GM18498 (cell line): ENCODE measurements around the gene TCF7L1.
A peak's percentile ranks its signal among the peaks of the same experiment; 100 is the strongest.
"Not testable (repeated sequence)": the region's sequence is repeated elsewhere in the genome, so short reads cannot be mapped to it uniquely, and the experiment has no call there.

Experiments used
- ATAC-seq: cut with Tn5 transposase; IDR thresholded peaks from one replicate; pipeline ENCODE4 v1.9.1; 2021; ENCODE audit warnings: mild to moderate bottlenecking, moderate library complexity; ENCODE audit not compliant: unreplicated experiment

TCF7L1 gene

DNA sequence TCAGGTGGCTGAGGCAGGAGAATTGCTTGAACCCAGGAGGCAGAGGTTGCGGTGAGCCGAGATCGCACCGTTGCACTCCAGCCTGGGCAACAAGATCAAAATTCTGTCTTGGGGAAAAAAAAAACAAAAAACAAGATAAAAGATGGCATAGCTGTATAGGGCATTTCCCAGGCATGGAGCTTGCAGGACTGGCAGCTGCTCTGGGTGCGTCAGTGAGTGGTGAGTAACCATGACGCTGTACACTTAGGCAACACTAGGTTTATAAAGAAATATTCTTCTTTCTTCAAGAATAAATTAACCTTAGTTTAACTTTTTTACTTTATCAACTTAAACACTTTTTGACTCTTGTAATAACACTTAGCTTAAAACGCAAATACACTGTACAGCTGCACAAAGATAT is 179.2 kb downstream of the TCF7L1 start:
- ATAC-seq, result no peak

GRCh38 chr2:85314884-85315242 is 181.7 kb downstream of the TCF7L1 start:
- ATAC-seq, result no peak

DNA sequence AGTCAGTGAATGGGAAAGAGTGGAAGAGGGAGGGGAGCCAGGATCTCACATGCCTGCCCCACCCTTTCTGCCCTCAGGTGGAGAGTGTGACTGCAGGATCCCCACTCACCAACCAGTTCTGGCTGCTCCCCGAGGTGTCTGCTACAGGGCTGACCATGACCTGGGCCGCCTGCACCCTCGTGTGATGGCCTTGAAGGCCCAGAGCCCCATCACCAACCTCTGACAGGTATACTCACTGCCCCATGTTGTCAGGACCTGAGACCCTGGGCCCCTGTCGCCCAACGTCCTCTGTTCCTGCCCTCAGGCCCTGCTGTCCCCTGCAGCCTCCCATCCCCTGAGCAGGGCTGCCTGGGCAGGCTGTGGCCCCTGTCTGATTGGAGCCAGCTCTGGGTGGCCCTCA is 182.7 kb downstream of the TCF7L1 start:
- ATAC-seq, result not testable (repeated sequence)

DNA sequence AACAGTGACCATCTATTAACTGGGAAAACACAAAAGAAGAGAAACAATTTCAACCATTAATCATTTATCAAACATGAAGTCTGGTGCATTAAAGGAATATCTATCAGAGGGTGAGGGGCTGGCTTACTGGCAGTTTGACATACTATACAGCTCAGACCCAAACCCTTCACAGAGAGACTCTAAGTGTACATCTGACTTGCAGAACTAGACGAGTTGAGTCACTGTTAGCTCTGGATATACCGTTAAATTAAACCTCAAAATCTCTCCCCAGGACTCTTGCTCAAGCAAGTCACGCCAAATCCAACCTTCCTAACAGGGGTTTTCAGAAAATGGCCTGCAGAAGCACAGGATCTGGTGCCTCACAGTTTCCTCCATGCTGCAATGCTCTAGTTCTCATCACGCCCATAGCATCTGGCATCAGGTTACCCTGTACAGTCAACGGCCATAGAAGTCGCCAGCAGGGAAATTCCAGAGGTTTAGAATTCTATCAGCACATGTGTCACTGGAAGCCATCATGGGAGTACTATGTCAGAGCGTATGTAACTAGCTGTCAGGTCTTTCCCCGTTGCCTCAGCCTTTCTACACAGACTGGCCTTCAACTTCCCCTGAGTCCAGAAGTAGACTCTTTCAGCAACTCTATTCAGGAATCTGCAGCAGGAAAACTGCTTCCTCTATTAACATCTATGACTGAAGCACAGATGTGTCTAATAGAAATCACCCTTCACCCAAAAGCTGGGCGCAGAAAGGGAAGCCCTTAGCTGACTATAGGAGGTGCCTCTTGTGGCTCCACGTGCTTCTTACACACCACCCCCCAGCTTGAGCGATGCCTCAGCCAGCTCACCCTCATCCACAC is 185.3 kb downstream of the TCF7L1 start:
- peak; percentile 43 for ATAC-seq

GRCh38 chr2:85319796-85320195 is 186.6 kb downstream of the TCF7L1 start:
- no peak for ATAC-seq

DNA sequence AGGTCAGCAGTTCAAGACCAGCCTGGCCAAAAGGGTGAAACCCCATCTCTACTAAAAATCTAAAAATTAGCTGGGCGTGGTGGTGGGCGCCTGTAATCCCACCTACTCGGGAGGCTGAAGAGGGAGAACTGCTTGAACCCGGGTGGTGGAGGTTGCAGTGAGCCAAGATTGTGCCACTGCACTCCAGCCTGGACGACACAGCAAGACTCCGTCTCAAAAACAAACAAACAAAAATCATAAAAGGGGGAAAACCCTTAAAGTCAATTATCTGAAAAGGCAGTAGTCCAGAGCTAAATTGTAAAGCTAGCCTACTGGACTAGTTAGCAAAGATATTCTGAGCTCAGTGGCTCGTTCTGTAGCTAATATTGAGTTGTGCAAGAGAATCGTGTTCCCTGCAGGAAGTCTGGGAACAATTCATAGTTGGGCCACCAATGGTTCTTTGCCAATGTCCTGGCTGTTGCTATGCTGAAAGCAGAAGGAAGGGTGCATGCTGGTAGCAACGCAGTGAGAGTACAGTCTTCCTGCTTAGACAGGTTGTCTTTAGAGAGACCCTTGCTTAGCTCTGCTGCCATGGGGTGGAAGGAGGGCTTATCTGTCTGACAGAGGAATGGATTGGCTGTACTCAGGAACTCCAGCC is 190.3 kb downstream of the TCF7L1 start:
- ATAC-seq, result no peak

GRCh38 chr2:85323988-85324367 is 190.8 kb downstream of the TCF7L1 start:
- ATAC-seq, result not testable (repeated sequence)

GRCh38 chr2:85324639-85325465 is 191.7 kb downstream of the TCF7L1 start:
- ATAC-seq, result no peak

DNA sequence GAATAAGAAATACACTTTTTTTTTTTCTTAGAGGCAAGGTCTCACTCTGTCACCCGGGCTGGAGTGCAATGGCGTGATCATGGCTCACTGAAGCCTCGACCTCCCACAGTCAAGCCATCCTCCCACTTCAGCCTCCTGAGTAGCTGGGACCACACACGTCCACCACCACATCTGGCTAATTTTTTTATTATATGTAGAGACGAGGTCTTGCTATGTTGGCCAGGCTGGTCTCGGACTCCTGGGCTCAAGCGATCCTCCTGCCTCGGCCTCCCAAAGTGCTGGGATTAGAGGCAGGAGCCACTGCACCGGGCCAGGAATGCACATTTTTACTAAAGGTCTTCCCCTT is 192.2 kb downstream of the TCF7L1 start:
- no peak for ATAC-seq

- ATAC-seq, result peak; percentile 42
Measured at GRCh38 chr2:85326406-85327159, 193.4 kb downstream of the TCF7L1 start.

GRCh38 chr2:85327160-85327821 is 194.1 kb downstream of the TCF7L1 start:
- peak; percentile 37 for ATAC-seq

GRCh38 chr2:85327822-85328617 is 194.8 kb downstream of the TCF7L1 start, which contains the start of gene TGOLN2:
Gene TGOLN2, minus strand, starts transcription at chr2:85327989. Its CDS starts 27 bp downstream, at chr2:85327962.
- peak; percentile 86 for ATAC-seq

DNA sequence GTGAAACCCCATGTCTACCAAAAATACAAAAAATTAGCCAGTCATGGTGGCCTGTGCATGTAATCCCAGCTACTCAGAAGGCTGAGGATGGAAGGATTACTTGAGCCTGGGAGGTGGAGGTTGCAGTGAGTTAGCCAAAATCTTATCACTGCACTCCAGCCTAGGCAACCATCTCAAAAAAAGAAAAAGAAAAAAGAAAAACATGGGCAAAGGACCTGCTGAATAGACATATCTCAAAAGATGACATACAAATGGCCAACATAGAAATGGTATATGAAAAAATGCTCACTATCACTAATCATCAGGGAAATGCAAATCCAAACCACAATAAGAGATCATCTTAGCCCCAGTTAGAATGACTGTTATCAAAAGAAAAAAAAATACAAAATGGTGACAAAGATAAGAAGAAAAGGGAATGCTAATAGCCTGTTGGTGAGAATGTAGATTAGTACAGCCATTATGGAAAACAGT is 196.0 kb downstream of the TCF7L1 start:
- no peak for ATAC-seq

DNA sequence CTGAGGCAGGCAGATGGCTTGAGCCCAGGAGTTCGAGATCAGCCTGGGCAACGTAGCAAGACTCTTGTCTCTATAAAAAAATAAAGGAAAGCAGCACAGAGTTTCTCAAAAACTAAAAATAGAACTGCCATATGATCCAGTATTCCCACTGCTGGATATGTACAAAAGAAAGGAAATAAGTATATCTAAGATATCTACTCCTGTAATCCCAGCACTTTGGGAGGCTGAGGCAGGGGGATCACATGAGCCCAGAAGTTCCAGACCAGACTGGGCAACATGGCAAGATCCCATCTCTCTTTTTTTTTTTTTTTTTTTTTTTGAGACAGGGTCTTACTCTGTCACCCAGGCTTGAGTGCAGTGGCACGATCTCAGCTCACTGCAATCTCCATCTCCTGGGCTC is 196.5 kb downstream of the TCF7L1 start:
- not testable (repeated sequence) for ATAC-seq

GRCh38 chr2:85330839-85331636 is 197.8 kb downstream of the TCF7L1 start:
- no peak for ATAC-seq

GRCh38 chr2:85333877-85334276 is 200.7 kb downstream of the TCF7L1 start:
- not testable (repeated sequence) for ATAC-seq

GRCh38 chr2:85334928-85335327 is 201.7 kb downstream of the TCF7L1 start:
- no peak for ATAC-seq

- no peak for ATAC-seq
Measured at GRCh38 chr2:85340034-85340892, 207.1 kb downstream of the TCF7L1 start.
